ENCODE measurements around the gene ANLN. TPM values are rescaled to one million over a fixed set of nuclear protein-coding genes. Genes with fewer than 3 reads are reported as not detected.
A peak's percentile ranks its signal among the peaks of the same experiment; 100 is the strongest.

ANLN gene
- polyA plus RNA-seq, 3 donors, result 0.12 to 1.1 (median 0.25) TPM

GRCh38 chr7:36448781-36449379, 59.2 kb downstream of the ANLN start:
- TF ChIP-seq CTCF (IDR thresholded peaks at IDR 0.05), result no peak
- Mint-ChIP-seq H3K4me3 (no peak overlapping the region), H3K27ac (peak overlapping the region in 1 of 7 donors; percentile 57), H3K4me1 (no peaks in the 10 kb centered on the region), H3K9me3 (no peaks in the 10 kb centered on the region), H3K27me3 (ENCODE audit: low read depth in 3 of 3) (no peaks in the 10 kb centered on the region), H3K36me3 (peaks cover 62 to 87% of the 10 kb centered on the region in 2 donors)
- H3K27ac ChIP-seq (ENCODE audit: low read depth in 1 of 2, low read length in 2 of 2), result no peak overlapping the region
- H3K4me2 ChIP-seq (replicated peaks; ENCODE audit: extremely low read depth, low read length, poor library complexity, severe bottlenecking), result no peak overlapping the region
- H3K4me3 ChIP-seq (replicated peaks in 1 of 3; ENCODE audit: low read depth in 2 of 3, low read length in 3 of 3), result no peak overlapping the region
- DNase-seq, result no peak
- no peaks in the 10 kb centered on the region for H3K4me1 ChIP-seq (ENCODE audit: control insufficient read depth in 1 of 2, insufficient read depth in 2 of 2, low read length in 2 of 2)
- no peaks in the 10 kb centered on the region for H3K27me3 ChIP-seq (ENCODE audit: control insufficient read depth in 2 of 2, insufficient read depth in 2 of 2, low read length in 2 of 2)
- H3K9me3 ChIP-seq (replicated peaks in 1 of 2; ENCODE audit: control insufficient read depth in 1 of 2, insufficient read depth in 1 of 2, low read length in 2 of 2), result no peaks in the 10 kb centered on the region
- H4K20me1 ChIP-seq (ENCODE audit: insufficient read depth, low read length), result no peaks in the 10 kb centered on the region
- H3K36me3 ChIP-seq (replicated peaks in 1 of 2; ENCODE audit: control insufficient read depth in 1 of 2, insufficient read depth in 2 of 2, low read length in 2 of 2), result peaks cover 63 to 94% of the 10 kb centered on the region in 2 donors
- intact Hi-C loops (cut with micrococcal nuclease), result no loop called here
- no CpG with 5 or more reads among the region's 4 CpGs for WGBS (ENCODE audit: insufficient coverage)
- no peaks in the 10 kb centered on the region for H3K79me2 ChIP-seq (ENCODE audit: insufficient read depth, low read length)
- H2AFZ ChIP-seq (ENCODE audit: insufficient read depth, low read depth, low read length, poor library complexity, severe bottlenecking), result no peak overlapping the region
- no peak overlapping the region for H3K9ac ChIP-seq (ENCODE audit: insufficient read depth, low read length, poor library complexity, severe bottlenecking)

GRCh38 chr7:36449685-36450084, 60.0 kb downstream of the ANLN start:
- H3K9me3 ChIP-seq (replicated peaks in 1 of 2; ENCODE audit: control insufficient read depth in 1 of 2, insufficient read depth in 1 of 2, low read length in 2 of 2), result no peaks in the 10 kb centered on the region
- H3K27me3 ChIP-seq (ENCODE audit: control insufficient read depth in 2 of 2, insufficient read depth in 2 of 2, low read length in 2 of 2), result no peaks in the 10 kb centered on the region
- no peak overlapping the region for H3K27ac ChIP-seq (ENCODE audit: low read depth in 1 of 2, low read length in 2 of 2)
- H3K9ac ChIP-seq (ENCODE audit: insufficient read depth, low read length, poor library complexity, severe bottlenecking), result no peak overlapping the region
- no peak overlapping the region for H3K27ac Mint-ChIP-seq
- no peak overlapping the region for H3K4me3 Mint-ChIP-seq
- no peak for TF ChIP-seq CTCF (IDR thresholded peaks at IDR 0.05)
- no peaks in the 10 kb centered on the region for H3K79me2 ChIP-seq (ENCODE audit: insufficient read depth, low read length)
- 100% methylated on average over 3 of the region's 5 CpGs for WGBS (ENCODE audit: insufficient coverage)
- H3K36me3 ChIP-seq (replicated peaks in 1 of 2; ENCODE audit: control insufficient read depth in 1 of 2, insufficient read depth in 2 of 2, low read length in 2 of 2), result peaks cover 69 to 95% of the 10 kb centered on the region in 2 donors
- H3K27me3 Mint-ChIP-seq (ENCODE audit: low read depth in 3 of 3), result no peaks in the 10 kb centered on the region
- H3K9me3 Mint-ChIP-seq, result no peaks in the 10 kb centered on the region
- no peaks in the 10 kb centered on the region for H3K4me1 Mint-ChIP-seq
- peaks cover 68 to 87% of the 10 kb centered on the region in 2 donors for H3K36me3 Mint-ChIP-seq
- no peak for DNase-seq
- no peaks in the 10 kb centered on the region for H4K20me1 ChIP-seq (ENCODE audit: insufficient read depth, low read length)
- H3K4me3 ChIP-seq (replicated peaks in 1 of 3; ENCODE audit: low read depth in 2 of 3, low read length in 3 of 3), result no peak overlapping the region
- no peak overlapping the region for H3K4me2 ChIP-seq (replicated peaks; ENCODE audit: extremely low read depth, low read length, poor library complexity, severe bottlenecking)
- no peak overlapping the region for H2AFZ ChIP-seq (ENCODE audit: insufficient read depth, low read depth, low read length, poor library complexity, severe bottlenecking)
- H3K4me1 ChIP-seq (ENCODE audit: control insufficient read depth in 1 of 2, insufficient read depth in 2 of 2, low read length in 2 of 2), result no peaks in the 10 kb centered on the region
- intact Hi-C loops (cut with micrococcal nuclease), result no loop called here

All from CD14-positive monocyte (primary cell).